ENCODE results near the gene SENP6. TPM values are rescaled to one million over a fixed set of nuclear protein-coding genes. Genes with fewer than 3 reads are reported as not detected.

SENP6 gene
- polyA plus RNA-seq, 1 donor from 2014 or later: 113 TPM

GRCh38 chr6:75623491-75623890, 21.8 kb downstream of the SENP6 start:
- H3F3A ChIP-seq (ENCODE audit: insufficient read depth, low read length, poor library complexity, severe bottlenecking): peaks cover 5% of the 10 kb centered on the region
- no peaks in the 10 kb centered on the region for H4K20me1 ChIP-seq (ENCODE audit: insufficient read depth)
- no peak overlapping the region for H3K4me2 ChIP-seq (ENCODE audit: low read length)
- H3K79me2 ChIP-seq (replicated peaks; ENCODE audit: insufficient read depth, low read length): peaks cover 41% of the 10 kb centered on the region
- H2AFZ ChIP-seq (ENCODE audit: low read depth, low read length): no peak overlapping the region
- no peak for TF ChIP-seq CTCF (IDR thresholded peaks at IDR 0.05; ENCODE audit: poor library complexity, severe bottlenecking)
- TF ChIP-seq RAD21 (conservative IDR thresholded peaks at IDR 0.05): no peak
- no peak for TF ChIP-seq SMC3 (conservative IDR thresholded peaks at IDR 0.05; ENCODE audit: poor library complexity)
- no peak for TF ChIP-seq TAF1 (IDR thresholded peaks at IDR 0.05; ENCODE audit: low read depth)
- TF ChIP-seq POLR2AphosphoS5 (IDR thresholded peaks at IDR 0.05): no peak
- TF ChIP-seq EZH2 (IDR thresholded peaks at IDR 0.05; ENCODE audit: borderline replicate concordance, insufficient read depth, low read length, poor library complexity, severe bottlenecking): no peak
- no peak for TF ChIP-seq EP300 (conservative IDR thresholded peaks at IDR 0.05; ENCODE audit: poor library complexity, severe bottlenecking)
- TF ChIP-seq REST (IDR thresholded peaks at IDR 0.05; ENCODE audit: borderline replicate concordance): no peak
- no peak for TF ChIP-seq MXI1 (conservative IDR thresholded peaks at IDR 0.05; ENCODE audit: poor library complexity, severe bottlenecking)
- H3K9ac ChIP-seq (ENCODE audit: low read length): no peak overlapping the region
- H3K27me3 ChIP-seq (ENCODE audit: insufficient read depth, low read depth, low read length): no peaks in the 10 kb centered on the region
- H3K36me3 ChIP-seq (ENCODE audit: insufficient read depth, low read length): peaks cover 4% of the 10 kb centered on the region
- H3K4me3 ChIP-seq (ENCODE audit: low read length): no peak overlapping the region
- H3K27ac ChIP-seq (ENCODE audit: low read length): no peak overlapping the region
- H3K9me2 ChIP-seq (ENCODE audit: insufficient read depth, low read length): no peaks in the 10 kb centered on the region
- no peaks in the 10 kb centered on the region for H3K9me3 ChIP-seq (ENCODE audit: low read length)

- Histone ChIP-seq H3K9me2 (ENCODE audit: insufficient read depth, low read length) (no peaks in the 10 kb centered on the region), H3K27me3 (ENCODE audit: insufficient read depth, low read depth, low read length) (no peaks in the 10 kb centered on the region), H3K9ac (ENCODE audit: low read length) (no peak overlapping the region), H3K27ac (ENCODE audit: low read length) (no peak overlapping the region), H3F3A (ENCODE audit: insufficient read depth, low read length, poor library complexity, severe bottlenecking) (peaks cover 5% of the 10 kb centered on the region), H4K20me1 (ENCODE audit: insufficient read depth) (no peaks in the 10 kb centered on the region), H3K4me3 (ENCODE audit: low read length) (no peak overlapping the region), H3K79me2 (replicated peaks; ENCODE audit: insufficient read depth, low read length) (peaks cover 37% of the 10 kb centered on the region), H3K9me3 (ENCODE audit: low read length) (no peaks in the 10 kb centered on the region), H3K36me3 (ENCODE audit: insufficient read depth, low read length) (peaks cover 4% of the 10 kb centered on the region), H3K4me2 (ENCODE audit: low read length) (no peak overlapping the region), H2AFZ (ENCODE audit: low read depth, low read length) (no peak overlapping the region)
- TF ChIP-seq POLR2AphosphoS5 (IDR thresholded peaks at IDR 0.05) (no peak), SMC3 (conservative IDR thresholded peaks at IDR 0.05; ENCODE audit: poor library complexity) (no peak), CTCF (IDR thresholded peaks at IDR 0.05; ENCODE audit: poor library complexity, severe bottlenecking) (no peak), REST (IDR thresholded peaks at IDR 0.05; ENCODE audit: borderline replicate concordance) (no peak), TAF1 (IDR thresholded peaks at IDR 0.05; ENCODE audit: low read depth) (no peak), RAD21 (conservative IDR thresholded peaks at IDR 0.05) (no peak), EP300 (conservative IDR thresholded peaks at IDR 0.05; ENCODE audit: poor library complexity, severe bottlenecking) (no peak), MXI1 (conservative IDR thresholded peaks at IDR 0.05; ENCODE audit: poor library complexity, severe bottlenecking) (no peak), EZH2 (IDR thresholded peaks at IDR 0.05; ENCODE audit: borderline replicate concordance, insufficient read depth, low read length, poor library complexity, severe bottlenecking) (no peak)
Observed at GRCh38 chr6:75624335-75624734, 22.7 kb downstream of the SENP6 start.

Data from neural cell (in vitro differentiated cells).